ENCODE measurements around the gene SPRTN. TPM values are rescaled to one million over a fixed set of nuclear protein-coding genes. Genes with fewer than 3 reads are reported as not detected.

Gene SPRTN, protein sequence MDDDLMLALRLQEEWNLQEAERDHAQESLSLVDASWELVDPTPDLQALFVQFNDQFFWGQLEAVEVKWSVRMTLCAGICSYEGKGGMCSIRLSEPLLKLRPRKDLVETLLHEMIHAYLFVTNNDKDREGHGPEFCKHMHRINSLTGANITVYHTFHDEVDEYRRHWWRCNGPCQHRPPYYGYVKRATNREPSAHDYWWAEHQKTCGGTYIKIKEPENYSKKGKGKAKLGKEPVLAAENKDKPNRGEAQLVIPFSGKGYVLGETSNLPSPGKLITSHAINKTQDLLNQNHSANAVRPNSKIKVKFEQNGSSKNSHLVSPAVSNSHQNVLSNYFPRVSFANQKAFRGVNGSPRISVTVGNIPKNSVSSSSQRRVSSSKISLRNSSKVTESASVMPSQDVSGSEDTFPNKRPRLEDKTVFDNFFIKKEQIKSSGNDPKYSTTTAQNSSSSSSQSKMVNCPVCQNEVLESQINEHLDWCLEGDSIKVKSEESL
- 31.3 TPM for total RNA-seq
- polyA plus RNA-seq: 10 to 100 TPM; 18.5 to 27.3 (median 23.1) TPM

DNA sequence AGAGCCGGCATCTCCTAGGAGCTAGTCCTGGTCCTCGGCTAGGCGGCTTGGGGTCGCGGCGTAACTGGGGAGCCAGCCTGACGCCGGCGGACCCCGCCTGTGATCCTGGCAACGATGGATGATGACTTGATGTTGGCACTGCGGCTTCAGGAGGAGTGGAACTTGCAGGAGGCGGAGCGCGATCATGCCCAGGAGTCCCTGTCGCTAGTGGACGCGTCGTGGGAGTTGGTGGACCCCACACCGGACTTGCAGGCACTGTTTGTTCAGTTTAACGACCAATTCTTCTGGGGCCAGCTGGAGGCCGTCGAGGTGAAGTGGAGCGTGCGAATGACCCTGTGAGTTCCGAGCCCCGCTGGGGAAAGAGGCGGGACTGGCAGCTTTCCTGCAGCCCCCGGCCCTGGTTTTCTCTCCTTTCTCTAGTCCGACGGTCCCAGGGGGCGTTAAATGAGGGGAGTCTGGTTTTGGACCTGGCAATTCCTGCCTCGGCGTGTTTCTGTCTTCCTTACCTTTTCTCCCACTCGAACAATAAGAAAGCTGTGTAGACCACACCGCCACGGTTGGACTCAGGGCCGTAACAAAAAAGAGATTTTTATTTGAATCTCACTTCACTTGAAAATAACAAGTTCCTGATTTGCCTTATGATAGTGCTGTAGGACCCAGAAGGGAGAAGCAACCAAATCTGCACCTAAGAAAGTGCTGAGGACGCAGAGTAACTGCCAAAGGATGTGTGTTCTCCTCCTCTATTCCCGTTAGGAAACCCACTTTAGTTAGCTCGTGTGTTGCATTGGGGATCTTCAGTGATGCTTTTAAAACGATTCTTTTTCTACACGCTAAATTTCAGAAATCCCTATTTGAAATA lies at the start of gene SPRTN:
Gene SPRTN, plus strand, starts transcription at position 24 of the 859 bp plus-strand sequence. Its CDS starts 91 bp downstream, at position 115.
- H3K27ac ChIP-seq (ENCODE audit: insufficient read depth, low read length, poor library complexity, severe bottlenecking): peak within 1 kb of the TSS; percentile 98
- H3K27me3 ChIP-seq (ENCODE audit: control insufficient read depth, insufficient read depth, low read length): no peaks in the 10 kb centered on the region
- DNase-seq: no peak
- Mint-ChIP-seq H3K36me3 (peaks cover 30% of the 10 kb centered on the region), H3K4me3 (peak within 1 kb of the TSS; percentile 97 to 100 (median 100)), H3K27ac (peak within 1 kb of the TSS; percentile 100), H3K27me3 (peaks cover 4% of the 10 kb centered on the region), H3K4me1 (peaks cover 40 to 75% (median 56%) of the 10 kb centered on the region in 4 donors), H3K9me3 (peaks cover 0 to 3% (median 0%) of the 10 kb centered on the region in 7 donors)
- peak in 1 of 2 donors; percentile 2 for ATAC-seq (ENCODE audit: low read depth in 2 of 2)
- peaks cover 8% of the 10 kb centered on the region for H3K36me3 ChIP-seq (ENCODE audit: control insufficient read depth, insufficient read depth, low read length)
- H3K4me3 ChIP-seq (ENCODE audit: low read depth, low read length): peak within 1 kb of the TSS; percentile 94
- H3K9me3 ChIP-seq (ENCODE audit: control insufficient read depth in 2 of 2, low read length in 2 of 2): no peaks in the 10 kb centered on the region
- peaks cover 50% of the 10 kb centered on the region for H3K4me1 ChIP-seq (ENCODE audit: control insufficient read depth, insufficient read depth, low read length, poor library complexity, severe bottlenecking)

DNA sequence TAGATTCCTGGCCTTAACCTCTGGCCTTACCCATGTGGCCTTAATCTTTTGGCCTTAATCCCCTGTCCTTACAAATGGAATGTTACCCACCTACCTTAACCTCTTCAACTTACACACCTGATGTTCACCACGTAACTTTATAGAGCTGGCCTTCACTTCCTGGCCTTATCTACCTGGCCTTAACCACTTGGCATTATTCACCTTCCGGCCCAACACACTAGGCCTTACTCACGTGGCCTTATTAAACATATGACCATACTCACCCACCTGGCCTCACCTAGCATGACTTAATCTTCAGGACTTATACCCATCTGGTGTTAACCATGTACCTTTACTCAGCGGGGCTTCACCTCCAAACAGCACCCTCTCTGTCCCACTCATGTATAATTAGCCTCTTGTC lies 42.2 kb upstream of the SPRTN start:
- Mint-ChIP-seq H3K27me3 (no peaks in the 10 kb centered on the region), H3K9me3 (no peaks in the 10 kb centered on the region), H3K4me1 (no peaks in the 10 kb centered on the region), H3K4me3 (no peak overlapping the region), H3K27ac (peak overlapping the region in 1 of 3 donors; percentile 40), H3K36me3 (no peaks in the 10 kb centered on the region)
- no peaks in the 10 kb centered on the region for H3K36me3 ChIP-seq (ENCODE audit: control insufficient read depth, insufficient read depth, low read length)
- ATAC-seq (ENCODE audit: low read depth in 2 of 2) (no peak), DNase-seq (no peak)
- H3K9me3 ChIP-seq (ENCODE audit: control insufficient read depth in 2 of 2, low read length in 2 of 2): no peaks in the 10 kb centered on the region
- H3K27me3 ChIP-seq (ENCODE audit: control insufficient read depth, insufficient read depth, low read length): no peaks in the 10 kb centered on the region
- H3K4me3 ChIP-seq (ENCODE audit: low read depth, low read length): no peak overlapping the region
- no peak overlapping the region for H3K27ac ChIP-seq (ENCODE audit: insufficient read depth, low read length, poor library complexity, severe bottlenecking)
- H3K4me1 ChIP-seq (ENCODE audit: control insufficient read depth, insufficient read depth, low read length, poor library complexity, severe bottlenecking): no peaks in the 10 kb centered on the region

DNA sequence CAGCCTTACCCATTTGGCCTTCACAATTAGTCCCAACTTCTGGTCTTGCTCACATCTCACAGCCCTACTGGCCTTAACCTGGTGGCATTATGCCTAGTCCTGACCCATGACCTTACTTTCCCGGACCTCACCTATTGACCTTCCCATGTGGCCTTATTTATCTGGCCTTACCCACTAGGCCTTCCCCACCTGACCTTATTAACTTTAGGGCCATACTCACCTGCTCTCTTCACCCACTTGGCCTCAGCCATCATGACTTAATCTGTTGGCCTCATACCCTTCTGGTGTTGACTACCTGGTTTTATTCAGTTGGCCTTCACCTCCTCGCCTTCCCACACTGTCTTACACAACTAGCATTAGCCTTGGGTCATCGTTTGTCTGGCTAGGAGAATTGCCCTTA lies 36.1 kb upstream of the SPRTN start:
- Histone ChIP-seq H3K27ac (ENCODE audit: insufficient read depth, low read length, poor library complexity, severe bottlenecking) (no peak overlapping the region), H3K4me3 (ENCODE audit: low read depth, low read length) (no peak overlapping the region), H3K9me3 (ENCODE audit: control insufficient read depth in 2 of 2, low read length in 2 of 2) (no peaks in the 10 kb centered on the region), H3K4me1 (ENCODE audit: control insufficient read depth, insufficient read depth, low read length, poor library complexity, severe bottlenecking) (no peaks in the 10 kb centered on the region), H3K27me3 (ENCODE audit: control insufficient read depth, insufficient read depth, low read length) (no peaks in the 10 kb centered on the region), H3K36me3 (ENCODE audit: control insufficient read depth, insufficient read depth, low read length) (no peaks in the 10 kb centered on the region)
- no peaks in the 10 kb centered on the region for H3K4me1 Mint-ChIP-seq
- no peak overlapping the region for H3K27ac Mint-ChIP-seq
- H3K9me3 Mint-ChIP-seq: no peaks in the 10 kb centered on the region
- H3K36me3 Mint-ChIP-seq: no peaks in the 10 kb centered on the region
- H3K4me3 Mint-ChIP-seq: no peak overlapping the region
- DNase-seq (no peak), ATAC-seq (ENCODE audit: low read depth in 2 of 2) (no peak)
- H3K27me3 Mint-ChIP-seq: no peaks in the 10 kb centered on the region

DNA sequence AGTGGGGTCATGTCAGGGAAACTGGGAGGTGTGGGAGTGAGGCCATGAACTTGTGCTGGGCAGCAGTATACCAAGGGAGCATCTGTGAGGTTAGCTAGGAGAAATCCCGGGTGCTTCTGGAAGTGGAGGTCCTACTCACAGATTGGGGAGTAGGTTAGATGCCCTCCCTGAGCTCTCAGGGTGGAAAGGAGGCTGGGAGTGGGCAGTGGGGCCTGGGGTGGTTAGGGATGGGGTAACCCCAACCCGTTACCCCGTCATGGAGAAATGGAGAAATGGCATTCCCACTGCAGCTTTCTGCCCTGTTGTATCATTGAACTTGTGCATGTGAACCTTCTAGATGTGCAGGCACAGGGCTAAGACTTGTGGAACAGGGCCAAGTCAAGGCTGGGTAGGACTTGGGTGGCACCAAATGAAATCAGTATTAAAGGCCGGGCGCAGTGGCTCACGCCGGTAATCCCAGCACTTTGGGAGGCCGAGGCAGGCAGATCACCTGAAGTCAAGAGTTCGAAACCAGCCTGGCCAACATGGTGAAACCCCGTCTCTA lies 27.6 kb upstream of the SPRTN start:
- no peaks in the 10 kb centered on the region for H3K36me3 Mint-ChIP-seq
- H3K27me3 Mint-ChIP-seq: peaks cover 8% of the 10 kb centered on the region
- no peak overlapping the region for H3K4me3 Mint-ChIP-seq

DNA sequence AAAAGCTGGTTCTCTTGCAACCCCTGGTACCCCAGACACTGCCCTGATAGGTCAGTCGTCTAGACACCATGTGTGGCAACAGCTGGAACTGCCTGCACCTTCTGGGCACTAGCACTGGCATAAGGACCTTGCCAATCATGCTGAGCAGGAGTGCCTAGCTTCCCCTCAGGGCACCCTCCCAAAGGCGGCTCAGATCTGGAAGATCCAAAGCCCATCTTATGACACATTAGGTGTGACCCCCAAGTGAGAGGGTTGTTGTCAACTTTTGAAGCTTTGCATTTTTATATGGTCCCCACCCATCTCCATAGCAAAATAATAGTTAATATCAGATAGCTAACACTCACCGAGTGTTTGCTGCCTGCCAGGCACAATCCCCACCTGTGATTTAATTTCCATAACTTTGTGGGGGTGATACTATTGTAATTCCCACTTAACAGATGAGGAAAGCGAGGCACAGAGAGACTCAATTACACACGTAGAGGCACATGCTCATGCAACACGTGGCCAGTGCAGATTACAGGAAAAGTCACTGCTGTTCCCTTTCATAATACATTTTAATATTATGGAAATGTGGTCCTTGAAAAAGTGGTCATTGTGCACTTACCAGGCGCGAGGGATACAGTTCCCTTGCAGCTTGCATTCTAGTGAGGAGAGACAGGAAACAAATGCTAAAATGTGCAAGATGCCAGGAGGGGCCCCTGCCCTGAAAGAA lies 26.2 kb upstream of the SPRTN start:
- no peaks in the 10 kb centered on the region for H3K27me3 ChIP-seq (ENCODE audit: control insufficient read depth, insufficient read depth, low read length)
- DNase-seq (no peak), ATAC-seq (ENCODE audit: low read depth in 2 of 2) (no peak)
- Mint-ChIP-seq H3K9me3 (peaks cover 0 to 1% (median 0%) of the 10 kb centered on the region in 7 donors), H3K4me1 (peaks cover 0 to 7% (median 2%) of the 10 kb centered on the region in 4 donors), H3K4me3 (no peak overlapping the region), H3K27me3 (peaks cover 8% of the 10 kb centered on the region), H3K27ac (no peak overlapping the region), H3K36me3 (no peaks in the 10 kb centered on the region)
- no peaks in the 10 kb centered on the region for H3K4me1 ChIP-seq (ENCODE audit: control insufficient read depth, insufficient read depth, low read length, poor library complexity, severe bottlenecking)
- H3K27ac ChIP-seq (ENCODE audit: insufficient read depth, low read length, poor library complexity, severe bottlenecking): no peak overlapping the region
- no peaks in the 10 kb centered on the region for H3K9me3 ChIP-seq (ENCODE audit: control insufficient read depth in 2 of 2, low read length in 2 of 2)
- H3K4me3 ChIP-seq (ENCODE audit: low read depth, low read length): no peak overlapping the region
- H3K36me3 ChIP-seq (ENCODE audit: control insufficient read depth, insufficient read depth, low read length): no peaks in the 10 kb centered on the region

More for the DNA sequence above, 27.6 kb upstream of the SPRTN start:
- peak overlapping the region in 1 of 3 donors; percentile 2 for H3K27ac Mint-ChIP-seq
- Histone ChIP-seq H3K9me3 (ENCODE audit: control insufficient read depth in 2 of 2, low read length in 2 of 2) (no peaks in the 10 kb centered on the region), H3K27me3 (ENCODE audit: control insufficient read depth, insufficient read depth, low read length) (no peaks in the 10 kb centered on the region), H3K4me3 (ENCODE audit: low read depth, low read length) (no peak overlapping the region), H3K4me1 (ENCODE audit: control insufficient read depth, insufficient read depth, low read length, poor library complexity, severe bottlenecking) (no peaks in the 10 kb centered on the region), H3K27ac (ENCODE audit: insufficient read depth, low read length, poor library complexity, severe bottlenecking) (no peak overlapping the region), H3K36me3 (ENCODE audit: control insufficient read depth, insufficient read depth, low read length) (no peaks in the 10 kb centered on the region)
- DNase-seq: no peak
- peaks cover 0 to 1% (median 0%) of the 10 kb centered on the region in 7 donors for H3K9me3 Mint-ChIP-seq
- no peak for ATAC-seq (ENCODE audit: low read depth in 2 of 2)
- no peaks in the 10 kb centered on the region for H3K4me1 Mint-ChIP-seq

DNA sequence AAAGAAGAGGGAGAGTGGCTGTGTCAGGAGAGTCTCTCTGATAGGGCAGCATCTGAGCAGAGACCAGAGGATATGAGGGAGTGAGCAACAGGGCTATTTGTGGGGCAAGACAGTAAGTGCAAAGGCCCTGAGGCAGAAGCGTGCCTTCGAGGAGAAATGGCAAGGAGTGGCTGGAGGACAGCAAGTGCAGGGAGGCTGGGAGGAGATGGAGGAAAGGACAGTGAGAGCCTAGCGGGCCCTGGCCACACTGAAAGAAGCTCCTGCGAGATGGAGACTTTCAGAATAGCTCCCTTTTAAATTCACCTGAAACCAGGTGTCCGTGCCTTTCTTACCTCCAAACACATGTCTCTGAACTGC lies 25.7 kb upstream of the SPRTN start:
- Histone ChIP-seq H3K36me3 (ENCODE audit: control insufficient read depth, insufficient read depth, low read length) (no peaks in the 10 kb centered on the region), H3K9me3 (ENCODE audit: control insufficient read depth in 2 of 2, low read length in 2 of 2) (no peaks in the 10 kb centered on the region), H3K27me3 (ENCODE audit: control insufficient read depth, insufficient read depth, low read length) (no peaks in the 10 kb centered on the region), H3K4me3 (ENCODE audit: low read depth, low read length) (no peak overlapping the region), H3K27ac (ENCODE audit: insufficient read depth, low read length, poor library complexity, severe bottlenecking) (no peak overlapping the region), H3K4me1 (ENCODE audit: control insufficient read depth, insufficient read depth, low read length, poor library complexity, severe bottlenecking) (no peaks in the 10 kb centered on the region)
- ATAC-seq (ENCODE audit: low read depth in 2 of 2) (no peak), DNase-seq (no peak)
- Mint-ChIP-seq H3K27ac (no peak overlapping the region), H3K4me3 (no peak overlapping the region), H3K27me3 (peaks cover 8% of the 10 kb centered on the region), H3K4me1 (peaks cover 0 to 8% (median 2%) of the 10 kb centered on the region in 4 donors), H3K36me3 (no peaks in the 10 kb centered on the region), H3K9me3 (peaks cover 0 to 1% (median 0%) of the 10 kb centered on the region in 7 donors)

DNA sequence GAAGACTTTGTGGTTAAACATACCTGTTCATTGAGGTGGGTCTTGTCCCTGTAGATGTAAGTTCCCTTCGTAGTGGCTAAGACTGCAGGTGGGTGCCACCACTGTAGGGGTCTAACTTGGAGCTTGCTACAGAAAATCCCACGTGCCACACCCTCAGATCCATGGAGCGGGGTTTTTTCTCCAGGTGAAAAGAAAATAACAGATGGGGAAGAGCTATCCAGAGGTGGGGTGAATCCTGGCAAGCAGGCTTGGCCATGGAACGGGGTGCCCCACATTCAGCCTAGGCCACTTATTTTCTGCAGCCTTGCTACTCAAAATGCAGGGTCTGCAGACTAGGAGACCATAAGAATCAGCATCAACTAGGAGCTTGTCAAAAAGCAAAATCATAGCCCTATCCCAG lies 24.4 kb upstream of the SPRTN start:
- no peak overlapping the region for H3K27ac Mint-ChIP-seq
- Histone ChIP-seq H3K27ac (ENCODE audit: insufficient read depth, low read length, poor library complexity, severe bottlenecking) (no peak overlapping the region), H3K36me3 (ENCODE audit: control insufficient read depth, insufficient read depth, low read length) (no peaks in the 10 kb centered on the region), H3K4me3 (ENCODE audit: low read depth, low read length) (no peak overlapping the region), H3K9me3 (ENCODE audit: control insufficient read depth in 2 of 2, low read length in 2 of 2) (no peaks in the 10 kb centered on the region), H3K4me1 (ENCODE audit: control insufficient read depth, insufficient read depth, low read length, poor library complexity, severe bottlenecking) (no peaks in the 10 kb centered on the region), H3K27me3 (ENCODE audit: control insufficient read depth, insufficient read depth, low read length) (no peaks in the 10 kb centered on the region)
- no peak for DNase-seq
- peaks cover 8% of the 10 kb centered on the region for H3K27me3 Mint-ChIP-seq
- peaks cover 0 to 8% (median 2%) of the 10 kb centered on the region in 4 donors for H3K4me1 Mint-ChIP-seq
- no peak overlapping the region for H3K4me3 Mint-ChIP-seq
- H3K9me3 Mint-ChIP-seq: peaks cover 0 to 1% (median 0%) of the 10 kb centered on the region in 7 donors
- no peaks in the 10 kb centered on the region for H3K36me3 Mint-ChIP-seq
- no peak for ATAC-seq (ENCODE audit: low read depth in 2 of 2)
